Erythroblast (primary cell): ENCODE data around the gene RASD2.

Source experiments
- GATA1 ChIP-seq: IDR thresholded peaks from 2 replicates; pipeline ENCODE4 v1.6.1; 2011; ENCODE audit warnings: low read depth, mild to moderate bottlenecking, control low read depth, low read length, moderate library complexity
- POLR2A ChIP-seq: IDR thresholded peaks from 2 replicates; pipeline ENCODE4 v1.6.1; 2011; ENCODE audit warnings: mild to moderate bottlenecking, low read length

- TF ChIP-seq POLR2A (no peak), GATA1 (no peak)
Observed at GRCh38 chr22:35589756-35590093, 49.1 kb downstream of the RASD2 start.
